Large intestine (tissue), 3 donors: ENCODE measurements around the gene BEND5. TPM values are rescaled to one million over a fixed set of nuclear protein-coding genes. Genes with fewer than 3 reads are reported as not detected.

Experiments
- DNase-seq, 2 donors: peaks; one replicate each; pipeline versions ENCODE4 v3.0.0 to v3.0.0-alpha.2; 2013
- H3K27ac ChIP-seq: one replicate; pipeline ENCODE4 v1.5.1; 2013; ENCODE audit warnings: low read length
- H3K27me3 ChIP-seq: 2 replicates; pipeline ENCODE4 v1.6.1; 2013; ENCODE audit warnings: low read length; ENCODE audit not compliant: control insufficient read depth, insufficient read depth
- H3K36me3 ChIP-seq: 2 replicates; pipeline ENCODE4 v1.6.1; 2013; ENCODE audit warnings: low read length; ENCODE audit not compliant: control insufficient read depth, insufficient read depth
- H3K4me1 ChIP-seq: one replicate; pipeline ENCODE4 v1.6.1; 2013; ENCODE audit warnings: low read length; ENCODE audit not compliant: control insufficient read depth, insufficient read depth
- H3K4me3 ChIP-seq: one replicate; pipeline ENCODE4 v1.5.1; 2013; ENCODE audit warnings: low read length
- H3K9me3 ChIP-seq: one replicate; pipeline ENCODE4 v1.6.1; 2013; ENCODE audit warnings: mild to moderate bottlenecking, low read depth, low read length, moderate library complexity; ENCODE audit not compliant: control insufficient read depth
- WGBS: methylation state at CpG from one replicate; pipeline ENCODE4 v1.1.5; 2013; ENCODE audit warnings: low lambda C conversion rate; ENCODE audit not compliant: insufficient coverage; 5-methylcytosine and 5-hydroxymethylcytosine counted together
- polyA plus RNA-seq: library from polyadenylated mRNA; unstranded; fragments of 120-200 nt; gene quantifications from one replicate; pipeline ENCODE4 v1.2.1, GENCODE V29; 2013

The BEND5 gene
- polyA plus RNA-seq, 1 donor, result 7.7 TPM

DNA sequence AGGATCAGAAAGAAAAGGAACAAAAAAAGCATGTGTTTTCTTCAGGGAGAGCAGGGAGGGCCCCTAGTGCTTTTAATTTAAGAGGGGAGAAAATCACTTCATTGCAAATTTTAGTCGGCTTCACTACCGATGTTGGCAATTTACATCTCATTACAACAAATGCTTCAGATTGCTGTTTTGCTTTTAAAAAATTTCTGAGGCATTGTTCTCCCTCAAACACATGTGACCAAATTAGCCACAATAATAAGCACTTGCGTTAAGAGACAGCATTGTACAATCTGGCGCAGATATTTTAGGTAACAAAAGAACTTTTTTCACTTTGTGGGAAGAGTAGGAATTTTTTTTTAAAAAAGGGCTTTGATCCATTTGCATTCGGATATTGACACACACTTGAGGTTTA is 29.8 kb downstream of the BEND5 start:
- no peaks in the 10 kb centered on the region for H3K27me3 ChIP-seq
- 89% methylated on average over 3 of the region's 5 CpGs for WGBS
- H3K4me3 ChIP-seq, result no peak overlapping the region
- no peak for DNase-seq
- no peak overlapping the region for H3K27ac ChIP-seq
- peaks cover 24% of the 10 kb centered on the region for H3K36me3 ChIP-seq
- H3K9me3 ChIP-seq, result no peaks in the 10 kb centered on the region
- no peaks in the 10 kb centered on the region for H3K4me1 ChIP-seq

DNA sequence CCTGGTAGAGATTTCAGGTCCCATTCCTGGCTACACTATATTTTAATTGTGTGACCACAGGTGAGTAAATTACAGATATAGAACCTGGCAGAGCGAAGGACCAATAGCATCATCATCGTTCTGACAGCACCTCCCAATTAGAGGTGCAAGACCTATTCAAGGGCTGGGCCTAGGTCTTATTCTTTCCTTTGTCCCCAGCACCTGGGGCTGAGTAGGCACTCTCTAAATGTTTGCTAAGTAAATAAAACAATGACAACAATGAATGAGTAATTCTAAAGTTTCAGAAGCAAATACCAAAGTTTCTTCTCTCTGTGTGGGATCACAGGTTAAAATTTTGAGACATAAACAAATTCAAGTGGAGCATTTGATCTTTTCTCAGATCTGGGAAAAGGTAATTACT is 32.7 kb downstream of the BEND5 start:
- peaks cover 22% of the 10 kb centered on the region for H3K36me3 ChIP-seq
- DNase-seq, result no peak
- H3K4me1 ChIP-seq, result no peaks in the 10 kb centered on the region
- no peak overlapping the region for H3K4me3 ChIP-seq
- no peaks in the 10 kb centered on the region for H3K9me3 ChIP-seq
- WGBS, result no CpG with 5 or more reads among the region's 2 CpGs
- no peaks in the 10 kb centered on the region for H3K27me3 ChIP-seq
- H3K27ac ChIP-seq, result no peak overlapping the region

DNA sequence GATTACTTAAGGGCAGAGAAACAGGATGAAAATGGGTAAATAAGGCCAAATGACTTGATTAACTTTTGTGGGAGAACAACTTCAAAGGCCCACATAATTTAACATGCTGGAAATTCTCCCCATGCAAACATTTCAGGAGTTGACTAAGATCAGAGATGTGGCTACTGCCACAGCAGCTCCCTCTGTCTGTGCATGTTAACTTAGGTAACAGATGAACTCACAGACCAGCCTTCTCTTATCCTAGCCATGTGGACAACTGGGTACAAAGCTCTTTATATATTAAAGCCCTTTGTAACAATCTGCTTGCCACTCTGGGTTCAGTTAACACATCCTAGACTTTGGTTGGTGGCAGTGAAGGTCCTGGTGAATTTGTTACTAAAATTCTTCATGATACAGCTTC is 33.2 kb downstream of the BEND5 start:
- H3K27ac ChIP-seq, result no peak overlapping the region
- H3K4me3 ChIP-seq, result no peak overlapping the region
- no peaks in the 10 kb centered on the region for H3K9me3 ChIP-seq
- DNase-seq, result no peak
- peaks cover 17% of the 10 kb centered on the region for H3K36me3 ChIP-seq
- no peaks in the 10 kb centered on the region for H3K4me1 ChIP-seq
- no peaks in the 10 kb centered on the region for H3K27me3 ChIP-seq

DNA sequence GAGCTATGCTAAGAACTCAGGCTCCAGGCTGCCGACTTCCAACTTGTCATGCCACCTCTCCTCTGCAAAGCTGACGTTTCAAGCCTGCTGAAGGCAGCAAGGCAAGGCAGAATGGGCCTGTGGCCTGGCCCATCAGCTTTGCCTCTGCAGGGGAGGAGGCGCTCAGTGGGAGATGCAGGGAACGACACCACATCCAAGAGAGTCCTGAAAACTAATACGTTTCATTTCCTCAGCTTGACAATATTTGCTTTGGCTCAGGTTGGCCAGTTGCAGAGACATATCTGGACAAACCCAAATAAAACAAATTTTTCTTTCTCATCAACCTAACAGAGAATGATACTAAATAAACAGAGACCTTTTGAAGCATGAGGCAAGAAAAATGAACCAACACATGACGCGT is 35.3 kb downstream of the BEND5 start:
- no peaks in the 10 kb centered on the region for H3K4me1 ChIP-seq
- 80% methylated on average over 3 of the region's 7 CpGs for WGBS
- H3K4me3 ChIP-seq, result no peak overlapping the region
- no peak for DNase-seq
- H3K27ac ChIP-seq, result no peak overlapping the region
- H3K36me3 ChIP-seq, result peaks cover 13% of the 10 kb centered on the region
- H3K9me3 ChIP-seq, result no peaks in the 10 kb centered on the region
- H3K27me3 ChIP-seq, result no peaks in the 10 kb centered on the region

DNA sequence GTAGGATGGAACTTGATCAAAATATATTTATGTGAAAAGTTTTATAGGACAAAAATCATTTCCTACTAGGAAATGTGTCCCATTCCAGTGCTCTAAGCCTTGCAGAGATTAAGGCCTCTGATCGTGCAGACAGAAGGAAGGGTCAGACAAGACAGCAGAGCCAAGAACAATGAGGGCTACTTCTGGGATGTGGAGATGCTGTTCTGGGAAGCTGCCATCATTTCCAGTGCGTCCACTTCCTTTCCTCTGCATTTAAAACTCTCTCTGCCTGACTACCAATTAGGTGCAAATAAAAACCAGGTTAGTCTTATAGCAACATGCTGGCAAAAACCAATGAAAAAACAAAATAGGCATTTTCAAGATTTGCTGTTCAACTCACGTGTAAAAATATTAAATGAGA is 36.1 kb downstream of the BEND5 start:
- no peaks in the 10 kb centered on the region for H3K4me1 ChIP-seq
- H3K27me3 ChIP-seq, result no peaks in the 10 kb centered on the region
- WGBS, result no CpG with 5 or more reads among the region's 3 CpGs
- DNase-seq, result no peak
- H3K36me3 ChIP-seq, result peaks cover 18% of the 10 kb centered on the region
- H3K27ac ChIP-seq, result no peak overlapping the region
- no peaks in the 10 kb centered on the region for H3K9me3 ChIP-seq
- no peak overlapping the region for H3K4me3 ChIP-seq

DNA sequence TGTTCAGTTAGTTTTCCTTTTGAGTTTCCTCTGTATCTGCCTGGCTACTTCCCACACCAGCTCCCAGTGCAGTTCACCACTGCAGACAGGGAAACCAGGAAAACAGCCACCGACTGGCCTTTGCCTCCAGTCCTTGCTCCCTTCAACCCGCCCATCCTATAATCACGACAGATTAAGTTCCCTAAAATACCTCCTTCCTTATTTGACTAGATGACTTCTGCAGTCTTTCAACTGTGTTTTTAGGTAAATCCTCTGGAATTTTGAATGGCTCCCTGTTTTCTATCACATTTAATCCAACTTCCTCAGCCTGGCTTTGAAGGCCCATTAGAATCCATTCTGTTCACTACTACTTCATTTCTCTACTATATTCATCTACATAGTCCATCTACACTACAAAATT is 37.6 kb downstream of the BEND5 start:
- peaks cover 31% of the 10 kb centered on the region for H3K36me3 ChIP-seq
- H3K4me1 ChIP-seq, result no peaks in the 10 kb centered on the region
- WGBS, result no CpG with 5 or more reads among the region's 3 CpGs
- no peak overlapping the region for H3K4me3 ChIP-seq
- H3K27me3 ChIP-seq, result no peaks in the 10 kb centered on the region
- no peak overlapping the region for H3K27ac ChIP-seq
- DNase-seq, result no peak
- H3K9me3 ChIP-seq, result no peaks in the 10 kb centered on the region

DNA sequence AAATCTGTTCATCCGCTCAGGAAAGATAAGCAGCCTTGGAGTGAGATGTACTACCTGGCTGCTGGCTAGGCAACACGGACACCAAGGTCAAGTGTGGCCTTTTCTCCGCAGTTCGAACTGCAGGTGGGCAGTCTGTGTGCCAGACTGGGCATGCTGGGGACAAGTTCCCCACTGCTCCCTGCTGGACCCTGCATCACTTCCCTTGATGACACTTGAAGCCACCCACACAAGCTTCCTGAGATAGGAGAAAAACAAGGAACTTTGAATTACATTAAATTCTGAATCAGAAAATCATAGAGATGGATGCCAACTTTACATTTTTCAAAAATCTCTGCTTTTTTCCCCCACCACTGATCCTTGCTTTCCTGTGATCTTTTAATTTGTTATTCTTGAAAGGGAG is 38.3 kb downstream of the BEND5 start:
- Histone ChIP-seq H3K9me3 (no peaks in the 10 kb centered on the region), H3K27me3 (no peaks in the 10 kb centered on the region), H3K36me3 (peaks cover 35% of the 10 kb centered on the region), H3K4me3 (no peak overlapping the region), H3K4me1 (no peaks in the 10 kb centered on the region), H3K27ac (no peak overlapping the region)
- no CpG with 5 or more reads among the region's 4 CpGs for WGBS
- DNase-seq, result no peak

DNA sequence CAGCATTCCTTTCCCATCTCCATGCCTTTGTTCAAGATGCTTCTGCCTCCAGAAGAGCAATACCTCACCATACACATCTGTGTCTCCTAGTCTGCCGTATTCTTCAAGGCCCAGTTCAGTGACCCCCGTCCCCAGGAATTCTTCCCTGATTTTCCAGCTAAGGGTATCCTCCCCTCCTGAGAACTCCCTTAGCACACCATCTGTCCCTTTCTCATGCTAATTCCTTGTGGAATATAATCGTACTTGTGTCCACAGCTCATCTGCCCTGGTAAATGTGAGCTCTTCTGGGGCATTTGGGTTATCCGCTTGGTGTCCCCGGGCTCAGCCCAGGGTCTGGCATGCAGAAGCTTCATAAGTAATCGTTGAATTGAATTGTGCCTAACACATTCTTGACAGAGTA is 40.9 kb downstream of the BEND5 start:
- Histone ChIP-seq H3K27ac (no peak overlapping the region), H3K9me3 (no peaks in the 10 kb centered on the region), H3K4me1 (no peaks in the 10 kb centered on the region), H3K27me3 (no peaks in the 10 kb centered on the region), H3K36me3 (peaks cover 39% of the 10 kb centered on the region), H3K4me3 (no peak overlapping the region)
- whole genome bisulfite sequencing, result no CpG with 5 or more reads among the region's 6 CpGs
- no peak for DNase-seq

DNA sequence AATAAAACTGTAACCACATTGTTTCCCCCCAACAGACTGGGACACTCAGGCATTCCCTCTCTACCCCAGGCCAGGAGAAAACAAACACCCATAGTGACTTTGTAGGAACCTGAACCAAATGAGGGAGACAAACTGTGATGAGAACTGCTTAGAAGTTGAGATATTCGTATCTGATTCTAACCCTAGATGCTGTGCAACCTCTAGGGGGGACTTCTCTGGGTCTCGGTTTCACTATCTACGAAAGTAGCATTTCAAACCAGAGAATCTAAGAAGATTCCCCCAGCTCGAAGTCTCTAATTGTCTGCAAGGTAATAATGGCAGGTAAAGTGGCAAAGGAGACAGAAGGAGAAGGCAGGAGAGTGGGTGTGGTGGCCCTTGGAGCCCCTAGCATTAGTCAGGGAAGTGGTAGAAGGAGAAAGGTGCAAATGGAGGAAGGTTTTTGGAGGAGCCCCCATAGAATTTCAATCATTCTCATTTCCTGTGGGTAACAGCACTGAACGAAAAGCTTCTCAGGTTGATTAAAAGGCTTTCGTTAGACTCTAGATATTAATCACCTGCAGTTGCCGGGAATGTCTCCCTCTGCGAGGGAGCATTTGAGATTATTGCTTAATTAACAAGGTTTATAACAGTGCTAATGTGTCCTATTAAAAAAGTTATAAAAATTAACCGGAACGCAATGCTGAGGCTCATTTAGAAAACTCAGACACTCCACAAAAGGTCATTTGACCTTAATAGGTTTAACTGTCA is 46.4 kb downstream of the BEND5 start:
- WGBS, result 50% methylated on average over 2 of the region's 10 CpGs

DNA sequence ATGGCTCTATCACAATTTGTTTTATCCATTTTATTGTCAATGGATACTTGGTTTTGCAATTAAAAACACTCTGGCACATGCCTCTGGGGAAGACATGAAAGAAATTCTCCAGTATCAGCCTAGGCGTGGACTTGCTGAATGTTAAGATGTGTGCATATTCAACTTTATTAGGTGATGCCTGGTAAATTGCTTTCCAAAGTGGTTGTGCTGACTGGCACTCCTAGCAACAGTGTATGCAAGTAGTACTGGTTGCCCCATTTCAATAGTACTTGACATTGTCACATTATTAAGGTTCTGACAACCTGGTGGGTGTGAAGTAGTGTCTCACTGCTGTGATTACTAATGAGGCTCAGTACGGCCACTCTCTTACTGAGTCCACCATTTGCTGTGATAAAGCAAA is 48.1 kb downstream of the BEND5 start:
- Histone ChIP-seq H3K36me3 (peaks cover 14% of the 10 kb centered on the region), H3K4me1 (no peaks in the 10 kb centered on the region), H3K27me3 (no peaks in the 10 kb centered on the region), H3K27ac (no peak overlapping the region), H3K9me3 (no peaks in the 10 kb centered on the region), H3K4me3 (no peak overlapping the region)
- no CpG with 5 or more reads among the region's 2 CpGs for WGBS
- no peak for DNase-seq

More for the DNA sequence above, 46.4 kb downstream of the BEND5 start:
- H3K27me3 ChIP-seq, result no peaks in the 10 kb centered on the region
- DNase-seq, result no peak
- no peak overlapping the region for H3K27ac ChIP-seq
- H3K36me3 ChIP-seq, result peaks cover 28% of the 10 kb centered on the region
- no peaks in the 10 kb centered on the region for H3K4me1 ChIP-seq
- no peak overlapping the region for H3K4me3 ChIP-seq
- no peaks in the 10 kb centered on the region for H3K9me3 ChIP-seq

DNA sequence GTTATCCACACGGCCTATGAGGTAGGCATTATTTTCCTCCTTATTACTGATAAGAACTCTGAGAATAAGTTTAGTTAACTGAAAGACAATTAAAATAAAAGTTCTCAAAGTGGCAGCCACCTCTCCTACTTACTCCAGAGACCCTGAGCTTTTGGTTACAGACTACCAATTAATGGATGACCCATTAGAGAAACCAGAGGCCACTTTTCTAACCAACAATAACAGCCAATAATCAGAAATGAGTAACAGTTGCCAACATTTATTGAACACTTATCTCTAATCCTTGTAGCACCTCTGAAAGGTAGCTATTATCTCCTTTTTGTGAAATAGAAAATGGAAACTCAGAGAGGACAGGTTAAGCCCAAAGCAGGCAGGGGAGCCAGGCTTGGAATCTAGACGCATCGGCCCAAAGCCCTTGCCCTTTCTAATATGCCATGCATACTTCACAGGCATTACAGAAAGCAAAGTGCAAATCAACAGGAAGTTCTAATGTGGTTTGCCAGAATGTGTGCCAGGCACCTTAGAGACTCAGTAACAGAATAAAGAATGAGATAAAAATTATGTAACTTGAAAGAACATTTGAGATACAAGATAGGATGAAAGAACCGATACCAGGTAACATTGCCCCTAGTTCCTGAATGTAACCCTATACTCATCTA is 50.0 kb downstream of the BEND5 start:
- Histone ChIP-seq H3K9me3 (no peaks in the 10 kb centered on the region), H3K4me1 (no peaks in the 10 kb centered on the region), H3K27me3 (no peaks in the 10 kb centered on the region), H3K4me3 (no peak overlapping the region), H3K36me3 (peaks cover 8% of the 10 kb centered on the region), H3K27ac (no peak overlapping the region)
- WGBS, result 80% methylated on average over 1 of the region's 4 CpGs
- DNase-seq, result no peak
